ENCODE data around the gene CYP27C1. TPM values are rescaled to one million over a fixed set of nuclear protein-coding genes. Genes with fewer than 3 reads are reported as not detected.

Gene CYP27C1
- polyA plus RNA-seq, 6 donors from 2014 or later, result not detected

GRCh38 chr2:127158614-127159290 lies 61.3 kb downstream of the CYP27C1 start:
- Mint-ChIP-seq H3K27me3 (no peaks in the 10 kb centered on the region), H3K4me3 (peak overlapping the region in 4 of 8 donors; percentile 4 to 39 (median 16)), H3K36me3 (no peaks in the 10 kb centered on the region), H3K9me3 (no peaks in the 10 kb centered on the region), H3K4me1 (peaks cover 24 to 44% (median 39%) of the 10 kb centered on the region in 3 donors), H3K27ac (peak overlapping the region; percentile 65 to 94 (median 80))
- ATAC-seq (ENCODE audit: low read depth in 2 of 2) (peak; percentile 99 to 100), DNase-seq (peak; percentile 62)

DNA sequence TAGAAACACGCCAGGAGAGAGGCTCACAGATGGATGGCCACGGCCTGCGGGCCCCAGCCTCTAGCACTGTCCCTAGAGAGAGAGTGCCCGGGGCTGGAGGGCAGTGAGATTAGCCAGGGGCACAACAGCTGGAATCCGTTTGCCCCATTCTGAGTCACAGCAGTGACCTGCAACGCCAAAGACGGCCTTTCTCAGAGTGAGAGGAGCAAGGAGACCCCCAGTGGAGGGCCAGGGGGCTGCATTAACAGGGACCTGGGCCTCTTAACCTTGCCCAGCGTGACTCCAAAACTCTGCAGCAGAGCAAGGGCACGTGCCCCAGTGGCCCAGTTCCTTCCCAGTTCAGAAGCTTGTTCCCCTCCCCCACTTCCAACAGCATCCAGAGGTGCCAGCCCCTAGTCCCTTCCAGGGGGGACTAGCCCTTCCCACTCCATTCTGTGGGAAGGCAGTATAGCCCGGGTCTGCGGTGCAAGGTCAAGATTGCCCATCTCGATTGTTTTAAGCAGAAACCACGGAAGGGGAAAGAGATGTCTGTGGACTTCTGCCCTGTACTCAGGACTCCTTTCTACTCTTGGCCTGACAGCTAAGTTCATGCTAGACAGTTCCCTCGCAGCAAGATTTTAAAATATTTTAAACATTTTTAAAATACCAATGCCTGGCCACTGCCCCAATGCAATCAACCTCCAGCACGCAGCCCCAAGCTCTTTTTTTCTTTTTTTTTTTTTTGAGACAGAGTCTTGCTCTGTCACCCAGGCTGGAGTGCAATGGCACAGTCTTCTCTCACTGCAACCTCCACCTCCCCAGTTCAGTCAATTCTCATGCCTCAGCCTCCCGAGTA lies 62.2 kb downstream of the CYP27C1 start:
- DNase-seq, result no peak
- ATAC-seq (ENCODE audit: low read depth in 2 of 2), result no peak
- Mint-ChIP-seq H3K27ac (peak overlapping the region in 5 of 6 donors; percentile 65 to 94 (median 84)), H3K27me3 (no peaks in the 10 kb centered on the region), H3K9me3 (no peaks in the 10 kb centered on the region), H3K4me1 (peaks cover 24 to 44% (median 39%) of the 10 kb centered on the region in 3 donors), H3K4me3 (peak overlapping the region in 2 of 8 donors; percentile 23 to 32), H3K36me3 (no peaks in the 10 kb centered on the region)

DNA sequence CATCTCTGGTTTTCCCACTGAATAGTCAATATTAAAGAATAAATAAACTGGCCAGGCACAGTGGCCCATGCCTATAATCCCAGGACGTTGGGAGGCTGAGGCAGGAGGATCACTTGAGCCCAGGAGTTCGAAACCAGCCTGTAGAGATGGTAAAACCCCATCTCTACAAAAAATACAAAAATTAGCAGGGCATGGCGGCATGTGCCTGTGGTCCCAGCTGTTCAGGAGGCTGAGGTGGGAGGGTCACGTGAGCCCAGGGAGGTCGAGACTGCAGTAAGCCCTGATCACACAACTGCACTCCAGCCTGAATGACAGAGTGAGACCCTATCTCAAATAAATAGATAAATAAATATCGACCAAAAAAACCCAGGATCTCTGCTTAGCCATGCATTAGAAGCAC lies 63.0 kb downstream of the CYP27C1 start:
- H3K4me3 Mint-ChIP-seq, result peak overlapping the region in 1 of 8 donors; percentile 15
- H3K27me3 Mint-ChIP-seq, result no peaks in the 10 kb centered on the region

GRCh38 chr2:127155947-127156346 lies 64.2 kb downstream of the CYP27C1 start:
- H3K27ac Mint-ChIP-seq, result no peak overlapping the region
- peaks cover 0 to 12% (median 6%) of the 10 kb centered on the region in 7 donors for H3K9me3 Mint-ChIP-seq
- no peak for ATAC-seq (ENCODE audit: low read depth in 2 of 2)
- DNase-seq, result no peak
- no peak overlapping the region for H3K4me3 Mint-ChIP-seq
- H3K36me3 Mint-ChIP-seq, result no peaks in the 10 kb centered on the region
- H3K4me1 Mint-ChIP-seq, result peaks cover 22 to 33% (median 29%) of the 10 kb centered on the region in 3 donors
- no peaks in the 10 kb centered on the region for H3K27me3 Mint-ChIP-seq

More for the DNA sequence above, 63.0 kb downstream of the CYP27C1 start:
- H3K36me3 Mint-ChIP-seq, result no peaks in the 10 kb centered on the region
- DNase-seq (no peak), ATAC-seq (ENCODE audit: low read depth in 2 of 2) (no peak)
- H3K27ac Mint-ChIP-seq, result peak overlapping the region in 5 of 6 donors; percentile 40 to 87 (median 80)
- H3K4me1 Mint-ChIP-seq, result peaks cover 24 to 44% (median 39%) of the 10 kb centered on the region in 3 donors
- H3K9me3 Mint-ChIP-seq, result peaks cover 0 to under 1% (median 0%) of the 10 kb centered on the region in 7 donors

DNA sequence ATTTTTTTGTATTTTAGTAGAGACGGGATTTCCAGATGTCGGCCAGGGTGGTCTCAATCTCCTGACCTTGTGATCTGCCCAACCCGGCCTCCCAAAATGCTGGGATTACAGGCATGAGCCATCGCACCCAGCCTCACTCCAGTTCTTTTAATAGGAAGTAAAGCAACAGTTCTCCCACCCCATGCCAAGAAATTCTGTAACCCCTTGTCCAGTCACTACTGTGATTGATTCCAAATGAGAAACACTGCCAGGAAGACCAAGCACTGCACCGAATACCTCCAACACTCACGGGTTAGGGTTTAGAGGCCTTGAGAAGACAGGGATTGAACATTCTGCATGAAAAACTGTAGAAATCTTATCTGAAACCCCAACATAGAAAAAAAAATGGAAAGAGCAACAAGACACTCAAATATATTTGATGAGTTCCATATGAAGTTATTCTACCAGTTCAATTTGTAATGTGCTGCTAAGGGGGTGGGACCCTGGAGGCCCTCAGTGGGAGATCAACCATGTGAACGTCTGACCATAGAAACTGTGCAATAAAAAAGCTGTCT lies 65.0 kb downstream of the CYP27C1 start:
- peak overlapping the region in 1 of 6 donors; percentile 43 for H3K27ac Mint-ChIP-seq
- no peaks in the 10 kb centered on the region for H3K36me3 Mint-ChIP-seq
- H3K4me1 Mint-ChIP-seq, result peaks cover 19 to 29% (median 28%) of the 10 kb centered on the region in 3 donors
- no peak for ATAC-seq (ENCODE audit: low read depth in 2 of 2)
- DNase-seq, result no peak
- H3K4me3 Mint-ChIP-seq, result no peak overlapping the region
- H3K27me3 Mint-ChIP-seq, result no peaks in the 10 kb centered on the region
- peaks cover 0 to 17% (median 7%) of the 10 kb centered on the region in 7 donors for H3K9me3 Mint-ChIP-seq

DNA sequence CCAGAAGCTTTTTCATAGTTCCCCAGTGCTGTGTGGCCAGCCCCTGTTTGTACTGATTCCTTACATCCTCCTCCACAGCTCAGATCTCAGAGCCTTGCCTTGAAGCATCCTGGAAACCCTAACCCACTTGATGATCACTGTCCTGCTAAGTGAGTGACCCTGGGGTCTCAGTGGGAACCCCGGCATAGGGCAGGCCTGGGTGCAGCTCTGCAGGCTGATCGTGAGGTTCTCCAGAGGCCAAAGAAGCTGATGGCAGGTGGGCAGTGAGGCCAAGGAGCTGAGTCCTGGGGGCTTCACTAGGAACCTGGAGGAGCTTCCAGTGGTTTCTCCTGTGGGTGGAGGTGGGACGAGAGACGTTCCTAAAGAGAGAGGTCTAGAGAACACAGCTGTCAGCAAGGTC lies 65.7 kb downstream of the CYP27C1 start:
- Mint-ChIP-seq H3K36me3 (no peaks in the 10 kb centered on the region), H3K4me3 (no peak overlapping the region), H3K27me3 (no peaks in the 10 kb centered on the region), H3K4me1 (peaks cover 19 to 25% (median 25%) of the 10 kb centered on the region in 3 donors), H3K27ac (no peak overlapping the region), H3K9me3 (peaks cover 0 to 17% (median 7%) of the 10 kb centered on the region in 7 donors)
- DNase-seq, result no peak
- no peak for ATAC-seq (ENCODE audit: low read depth in 2 of 2)

- H3K36me3 Mint-ChIP-seq, result no peaks in the 10 kb centered on the region
- ATAC-seq (ENCODE audit: low read depth in 2 of 2), result no peak
- no peak overlapping the region for H3K4me3 Mint-ChIP-seq
- H3K9me3 Mint-ChIP-seq, result peaks cover 0 to 17% (median 7%) of the 10 kb centered on the region in 7 donors
- DNase-seq, result no peak
- peak overlapping the region in 2 of 6 donors; percentile 80 to 88 for H3K27ac Mint-ChIP-seq
- H3K4me1 Mint-ChIP-seq, result peaks cover 12 to 18% (median 18%) of the 10 kb centered on the region in 3 donors
- no peaks in the 10 kb centered on the region for H3K27me3 Mint-ChIP-seq
These were observed 66.4 kb downstream of the CYP27C1 start for GRCh38 chr2:127153691-127154158.

DNA sequence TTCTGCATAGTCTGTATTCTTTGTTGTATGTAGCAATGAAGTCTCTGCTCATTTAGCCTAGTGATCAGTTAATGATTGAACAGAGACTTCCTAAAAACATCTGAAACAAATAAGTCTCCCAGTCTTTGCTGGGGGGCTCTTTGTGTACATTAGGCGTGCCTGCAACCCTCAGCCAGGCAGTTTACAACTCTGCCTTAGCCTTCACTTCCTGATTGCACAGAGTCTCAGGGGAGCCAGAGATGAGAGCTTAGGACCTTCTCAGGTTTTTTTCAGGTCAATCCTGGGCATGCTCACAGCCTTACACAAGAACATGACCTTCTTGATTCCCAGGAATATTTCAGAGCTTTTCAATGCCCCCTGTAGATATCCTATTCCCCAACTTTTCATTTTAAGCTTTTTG lies 69.1 kb downstream of the CYP27C1 start:
- no peaks in the 10 kb centered on the region for H3K36me3 Mint-ChIP-seq
- ATAC-seq (ENCODE audit: low read depth in 2 of 2) (no peak), DNase-seq (no peak)
- H3K27me3 Mint-ChIP-seq, result no peaks in the 10 kb centered on the region
- H3K9me3 Mint-ChIP-seq, result peaks cover 0 to 17% (median 7%) of the 10 kb centered on the region in 7 donors
- H3K27ac Mint-ChIP-seq, result no peak overlapping the region
- no peak overlapping the region for H3K4me3 Mint-ChIP-seq
- H3K4me1 Mint-ChIP-seq, result no peaks in the 10 kb centered on the region

DNA sequence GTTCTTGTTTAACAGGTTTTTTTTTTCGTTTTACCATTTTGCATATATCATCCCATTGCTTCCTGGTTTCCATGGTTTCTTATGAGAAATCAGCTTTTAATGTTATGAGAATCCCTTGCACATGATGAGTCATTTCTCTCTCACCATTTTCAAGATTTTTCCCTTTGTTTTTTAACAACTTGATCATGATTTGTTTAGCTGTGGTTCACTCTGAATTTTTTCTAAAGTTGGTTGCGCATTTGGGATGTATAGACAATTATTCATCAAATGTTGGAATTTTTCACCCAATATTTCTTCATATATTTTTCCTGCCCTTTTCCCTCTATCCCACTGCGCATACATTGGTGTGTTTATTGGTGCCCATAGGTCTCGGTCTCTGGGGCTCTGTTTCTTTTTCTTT lies 70.7 kb downstream of the CYP27C1 start:
- Mint-ChIP-seq H3K36me3 (no peaks in the 10 kb centered on the region), H3K4me3 (no peak overlapping the region), H3K27me3 (no peaks in the 10 kb centered on the region), H3K4me1 (no peaks in the 10 kb centered on the region), H3K27ac (no peak overlapping the region), H3K9me3 (peaks cover 0 to 17% (median 7%) of the 10 kb centered on the region in 7 donors)
- ATAC-seq (ENCODE audit: low read depth in 2 of 2) (no peak), DNase-seq (no peak)

DNA sequence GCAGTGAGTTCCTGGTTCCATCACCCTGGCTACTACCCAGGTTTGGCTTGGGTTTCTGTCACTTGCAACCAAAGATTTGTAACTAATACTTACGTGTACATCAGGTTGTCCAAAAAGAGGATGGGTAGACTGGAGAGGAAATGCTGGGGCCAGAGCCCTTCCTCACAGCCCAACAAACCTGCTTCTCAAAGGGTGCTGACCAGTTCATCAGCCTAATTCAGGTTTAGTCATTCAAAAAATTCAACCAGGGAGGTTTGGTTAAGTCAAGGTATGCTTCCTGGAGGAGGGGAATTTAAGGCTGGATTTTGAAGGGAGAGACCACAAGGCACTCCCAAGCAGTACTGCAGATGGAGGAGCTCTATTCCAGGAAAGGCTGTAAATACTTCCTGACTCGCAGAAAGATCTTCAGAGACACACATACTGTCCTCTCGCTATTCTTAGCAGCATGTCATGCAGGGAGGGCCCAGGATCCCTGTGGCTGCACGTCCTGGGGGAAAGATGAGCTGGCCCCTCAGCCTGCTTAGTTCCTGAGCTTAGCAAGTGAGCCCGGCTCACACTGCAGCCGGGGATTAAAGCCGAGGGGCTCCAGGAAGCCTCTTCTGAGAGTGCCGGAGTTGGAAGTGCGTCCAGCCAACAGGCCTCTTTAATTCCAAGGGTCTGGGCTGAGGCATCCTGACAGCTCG lies 73.1 kb downstream of the CYP27C1 start:
- no peak overlapping the region for H3K27ac Mint-ChIP-seq
- no peaks in the 10 kb centered on the region for H3K36me3 Mint-ChIP-seq
- DNase-seq (no peak), ATAC-seq (ENCODE audit: low read depth in 2 of 2) (no peak)
- H3K27me3 Mint-ChIP-seq, result no peaks in the 10 kb centered on the region
- peak overlapping the region in 1 of 8 donors; percentile 3 for H3K4me3 Mint-ChIP-seq
- H3K9me3 Mint-ChIP-seq, result peaks cover 0 to 15% (median 7%) of the 10 kb centered on the region in 7 donors
- H3K4me1 Mint-ChIP-seq, result no peaks in the 10 kb centered on the region

DNA sequence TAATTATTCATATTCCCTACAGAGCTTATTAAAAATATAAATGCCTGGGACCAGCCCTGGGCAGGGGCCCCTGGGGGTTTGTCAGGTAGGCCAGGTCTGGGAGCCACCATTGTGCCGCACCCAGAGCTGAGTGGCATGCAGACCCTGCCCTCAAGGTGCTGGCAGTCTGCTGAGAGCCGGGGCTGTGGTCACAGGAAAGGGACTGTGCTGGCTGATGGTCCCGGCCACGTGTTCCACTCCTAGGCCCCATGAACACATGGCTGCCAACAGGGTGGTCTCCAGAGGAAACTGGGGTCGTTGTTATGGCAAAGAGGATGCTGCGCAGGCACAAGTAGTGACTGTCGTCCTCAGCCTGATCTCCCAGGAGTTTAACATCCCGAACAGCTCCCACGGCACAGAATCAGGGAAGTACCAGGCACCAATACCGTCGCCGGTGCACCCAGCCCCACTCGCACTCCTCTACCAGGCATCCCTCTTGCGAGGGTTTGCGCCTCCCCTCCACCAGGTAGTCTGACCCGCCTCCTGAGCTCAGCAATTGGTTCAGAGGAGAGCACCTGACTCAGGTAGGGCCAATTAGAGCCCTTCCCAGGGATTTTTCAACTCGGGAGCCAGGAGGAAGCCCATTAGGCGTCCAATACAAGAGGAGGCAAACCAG lies 73.9 kb downstream of the CYP27C1 start:
- Mint-ChIP-seq H3K4me3 (no peak overlapping the region), H3K4me1 (no peaks in the 10 kb centered on the region)

DNA sequence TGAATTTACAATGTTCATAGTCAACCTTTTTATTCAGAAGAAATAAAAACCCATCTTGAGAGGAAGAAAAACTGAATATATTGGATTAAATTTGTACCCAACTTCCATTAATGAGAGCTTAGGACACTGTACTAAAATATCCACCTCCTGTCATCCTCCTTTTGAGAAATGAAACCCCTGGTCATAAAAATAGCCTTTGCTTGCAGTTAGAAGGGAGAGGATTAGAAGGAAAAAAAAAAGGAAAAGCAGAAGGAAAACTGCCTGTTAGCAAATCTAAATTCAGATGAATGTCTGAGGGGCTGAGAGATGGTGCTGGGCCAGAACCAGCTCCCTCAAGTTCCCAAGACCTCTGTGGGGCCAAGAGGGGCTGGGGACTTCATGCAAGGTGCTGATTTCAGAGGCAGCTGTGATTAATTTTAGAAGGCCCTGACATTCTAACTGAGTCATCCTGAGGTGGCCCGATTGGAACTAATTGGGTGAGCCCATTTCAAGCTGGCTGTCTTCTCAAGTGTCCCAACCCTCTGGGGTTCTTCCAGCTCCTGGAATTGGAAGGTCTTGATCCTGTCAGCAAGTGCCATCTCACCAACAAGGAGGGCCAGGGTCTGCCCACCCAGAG lies 74.7 kb downstream of the CYP27C1 start:
- Mint-ChIP-seq H3K4me1 (peaks cover 0 to 4% (median 2%) of the 10 kb centered on the region in 3 donors), H3K4me3 (no peak overlapping the region), H3K9me3 (peaks cover 0 to 2% (median 0%) of the 10 kb centered on the region in 7 donors), H3K27me3 (no peaks in the 10 kb centered on the region), H3K36me3 (no peaks in the 10 kb centered on the region), H3K27ac (no peak overlapping the region)
- DNase-seq (no peak), ATAC-seq (ENCODE audit: low read depth in 2 of 2) (no peak)

More for the DNA sequence above, 73.9 kb downstream of the CYP27C1 start:
- DNase-seq (no peak), ATAC-seq (ENCODE audit: low read depth in 2 of 2) (no peak)
- H3K36me3 Mint-ChIP-seq, result no peaks in the 10 kb centered on the region
- peaks cover 0 to 8% (median 4%) of the 10 kb centered on the region in 7 donors for H3K9me3 Mint-ChIP-seq
- H3K27me3 Mint-ChIP-seq, result no peaks in the 10 kb centered on the region
- peak overlapping the region in 1 of 6 donors; percentile 33 for H3K27ac Mint-ChIP-seq

Measured in naive B cell (primary cell).